Measurements from ENCODE around the gene TM7SF3.
"Not testable (repeated sequence)": the region's sequence is repeated elsewhere in the genome, so short reads cannot be mapped to it uniquely, and the experiment has no call there.

Gene TM7SF3

GRCh38 chr12:26961391-26961790, 52.8 kb downstream of the TM7SF3 start:
- H3K9ac ChIP-seq (ENCODE audit: low read depth in 1 of 2, low read length in 2 of 2); H3K27me3 ChIP-seq (ENCODE audit: control insufficient read depth in 1 of 2, insufficient read depth in 2 of 2, low read length in 2 of 2); H3K4me1 ChIP-seq (ENCODE audit: control insufficient read depth in 1 of 2, insufficient read depth in 2 of 2, low read length in 2 of 2); H3K27ac ChIP-seq (ENCODE audit: low read depth, low read length); H3K9me3 ChIP-seq (ENCODE audit: control insufficient read depth in 1 of 2, low read length in 2 of 2); H3K4me3 ChIP-seq (ENCODE audit: low read depth in 1 of 2, low read length in 2 of 2): not testable (repeated sequence)
- peaks cover 17 to 30% of the 10 kb centered on the region in 2 donors for H3K36me3 ChIP-seq (ENCODE audit: control insufficient read depth in 1 of 2, insufficient read depth in 2 of 2, low read length in 2 of 2)

DNA sequence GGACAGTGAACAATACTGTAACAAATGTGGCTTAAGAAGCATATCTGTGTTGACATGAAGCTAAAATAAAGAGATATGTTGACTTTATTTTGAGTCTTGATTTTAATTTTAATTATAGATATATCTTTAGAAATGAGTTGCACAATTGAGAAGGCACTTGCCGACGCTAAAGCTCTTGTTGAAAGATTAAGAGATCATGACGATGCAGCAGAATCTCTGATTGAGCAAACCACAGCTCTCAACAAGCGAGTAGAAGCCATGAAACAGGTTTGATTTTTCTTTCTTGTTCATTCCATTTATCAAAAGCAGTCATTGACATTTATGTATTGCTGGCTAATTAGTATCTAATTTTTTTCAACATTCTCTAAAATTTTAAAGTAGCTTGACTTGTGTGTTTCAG, 60.2 kb downstream of the TM7SF3 start:
- peaks cover 8 to 18% of the 10 kb centered on the region in 2 donors for H3K36me3 ChIP-seq (ENCODE audit: control insufficient read depth in 1 of 2, insufficient read depth in 2 of 2, low read length in 2 of 2)
- H3K4me3 ChIP-seq (ENCODE audit: low read depth in 1 of 2, low read length in 2 of 2): no peak overlapping the region
- no peaks in the 10 kb centered on the region for H3K27me3 ChIP-seq (ENCODE audit: control insufficient read depth in 1 of 2, insufficient read depth in 2 of 2, low read length in 2 of 2)
- no peaks in the 10 kb centered on the region for H3K9me3 ChIP-seq (ENCODE audit: control insufficient read depth in 1 of 2, low read length in 2 of 2)
- no peak overlapping the region for H3K27ac ChIP-seq (ENCODE audit: low read depth, low read length)
- no peak overlapping the region for H3K9ac ChIP-seq (ENCODE audit: low read depth in 1 of 2, low read length in 2 of 2)
- H3K4me1 ChIP-seq (ENCODE audit: control insufficient read depth in 1 of 2, insufficient read depth in 2 of 2, low read length in 2 of 2): no peaks in the 10 kb centered on the region

- Histone ChIP-seq H3K9me3 (ENCODE audit: control insufficient read depth in 1 of 2, low read length in 2 of 2) (no peaks in the 10 kb centered on the region), H3K27me3 (ENCODE audit: control insufficient read depth in 1 of 2, insufficient read depth in 2 of 2, low read length in 2 of 2) (no peaks in the 10 kb centered on the region), H3K4me1 (ENCODE audit: control insufficient read depth in 1 of 2, insufficient read depth in 2 of 2, low read length in 2 of 2) (no peaks in the 10 kb centered on the region), H3K27ac (ENCODE audit: low read depth, low read length) (no peak overlapping the region), H3K36me3 (ENCODE audit: control insufficient read depth in 1 of 2, insufficient read depth in 2 of 2, low read length in 2 of 2) (peaks cover 8 to 18% of the 10 kb centered on the region in 2 donors), H3K4me3 (ENCODE audit: low read depth in 1 of 2, low read length in 2 of 2) (no peak overlapping the region), H3K9ac (ENCODE audit: low read depth in 1 of 2, low read length in 2 of 2) (no peak overlapping the region)
These were observed 60.7 kb downstream of the TM7SF3 start for GRCh38 chr12:26953447-26953846.

DNA sequence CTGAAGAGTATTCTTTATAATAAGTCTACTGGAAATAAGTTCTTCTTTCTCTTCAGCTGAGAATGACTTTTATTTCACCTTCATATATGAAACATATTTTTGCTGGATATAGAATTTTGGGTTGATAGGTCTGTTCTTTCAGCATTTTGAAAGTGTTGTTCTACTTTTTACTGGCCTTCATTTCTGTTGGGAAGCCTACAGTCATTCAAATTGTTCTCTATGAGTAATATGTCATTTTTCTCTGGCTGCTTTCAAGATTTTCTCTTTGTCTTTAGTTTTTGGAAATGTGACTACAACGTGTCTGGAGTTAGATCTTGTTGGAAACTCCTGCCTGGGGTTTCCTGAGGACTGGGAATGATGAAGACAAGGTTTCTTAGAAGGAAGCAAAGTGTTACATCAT, 65.9 kb downstream of the TM7SF3 start:
- H3K4me1 ChIP-seq (ENCODE audit: control insufficient read depth in 1 of 2, insufficient read depth in 2 of 2, low read length in 2 of 2): no peaks in the 10 kb centered on the region
- H3K36me3 ChIP-seq (ENCODE audit: control insufficient read depth in 1 of 2, insufficient read depth in 2 of 2, low read length in 2 of 2): no peaks in the 10 kb centered on the region
- no peak overlapping the region for H3K27ac ChIP-seq (ENCODE audit: low read depth, low read length)
- H3K27me3 ChIP-seq (ENCODE audit: control insufficient read depth in 1 of 2, insufficient read depth in 2 of 2, low read length in 2 of 2): no peaks in the 10 kb centered on the region
- H3K9me3 ChIP-seq (ENCODE audit: control insufficient read depth in 1 of 2, low read length in 2 of 2): no peaks in the 10 kb centered on the region
- H3K9ac ChIP-seq (ENCODE audit: low read depth in 1 of 2, low read length in 2 of 2): no peak overlapping the region
- H3K4me3 ChIP-seq (ENCODE audit: low read depth in 1 of 2, low read length in 2 of 2): no peak overlapping the region

DNA sequence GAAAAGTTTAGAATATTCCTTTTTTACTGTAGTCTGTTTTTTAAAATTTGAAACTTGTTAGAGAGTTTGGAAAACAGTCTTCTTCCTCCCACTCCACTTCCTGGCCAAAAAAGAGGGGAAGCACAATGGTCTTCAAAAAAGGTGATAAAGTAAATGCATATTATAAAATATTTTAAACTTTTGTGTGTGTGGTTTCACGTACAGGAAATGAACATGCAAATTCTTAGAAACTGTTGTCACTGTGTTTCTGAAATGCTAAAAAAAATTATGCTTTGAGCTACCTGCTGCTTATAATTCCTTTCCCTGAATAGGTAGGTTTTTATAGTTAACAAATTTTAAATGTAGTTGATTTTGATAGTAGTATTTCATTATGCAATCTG, 73.0 kb downstream of the TM7SF3 start:
- H3K27ac ChIP-seq (ENCODE audit: low read depth, low read length): no peak overlapping the region

GRCh38 chr12:26940516-26941214, 73.5 kb downstream of the TM7SF3 start:
- H3K36me3 ChIP-seq (ENCODE audit: control insufficient read depth in 1 of 2, insufficient read depth in 2 of 2, low read length in 2 of 2): no peaks in the 10 kb centered on the region
- H3K27me3 ChIP-seq (ENCODE audit: control insufficient read depth in 1 of 2, insufficient read depth in 2 of 2, low read length in 2 of 2): no peaks in the 10 kb centered on the region
- peak overlapping the region in 1 of 2 donors; percentile 92 for H3K4me3 ChIP-seq (ENCODE audit: low read depth in 1 of 2, low read length in 2 of 2)
- H3K4me1 ChIP-seq (ENCODE audit: control insufficient read depth in 1 of 2, insufficient read depth in 2 of 2, low read length in 2 of 2): peaks cover 24 to 26% of the 10 kb centered on the region in 2 donors
- H3K9me3 ChIP-seq (ENCODE audit: control insufficient read depth in 1 of 2, low read length in 2 of 2): no peaks in the 10 kb centered on the region
- H3K27ac ChIP-seq (ENCODE audit: low read depth, low read length): no peak overlapping the region
- peak overlapping the region in 1 of 2 donors; percentile 97 for H3K9ac ChIP-seq (ENCODE audit: low read depth in 1 of 2, low read length in 2 of 2)

More for the DNA sequence above, 73.0 kb downstream of the TM7SF3 start:
- Histone ChIP-seq H3K36me3 (ENCODE audit: control insufficient read depth in 1 of 2, insufficient read depth in 2 of 2, low read length in 2 of 2) (no peaks in the 10 kb centered on the region), H3K9ac (ENCODE audit: low read depth in 1 of 2, low read length in 2 of 2) (peak overlapping the region in 1 of 2 donors; percentile 9), H3K27me3 (ENCODE audit: control insufficient read depth in 1 of 2, insufficient read depth in 2 of 2, low read length in 2 of 2) (no peaks in the 10 kb centered on the region), H3K4me3 (ENCODE audit: low read depth in 1 of 2, low read length in 2 of 2) (no peak overlapping the region), H3K4me1 (ENCODE audit: control insufficient read depth in 1 of 2, insufficient read depth in 2 of 2, low read length in 2 of 2) (peaks cover 20 to 21% of the 10 kb centered on the region in 2 donors), H3K9me3 (ENCODE audit: control insufficient read depth in 1 of 2, low read length in 2 of 2) (no peaks in the 10 kb centered on the region)

- Histone ChIP-seq H3K9ac (ENCODE audit: low read depth in 1 of 2, low read length in 2 of 2) (peak overlapping the region; percentile 97 to 100), H3K27ac (ENCODE audit: low read depth, low read length) (no peak overlapping the region), H3K4me3 (ENCODE audit: low read depth in 1 of 2, low read length in 2 of 2) (peak overlapping the region; percentile 92 to 97), H3K4me1 (ENCODE audit: control insufficient read depth in 1 of 2, insufficient read depth in 2 of 2, low read length in 2 of 2) (peaks cover 24 to 32% of the 10 kb centered on the region in 2 donors), H3K9me3 (ENCODE audit: control insufficient read depth in 1 of 2, low read length in 2 of 2) (no peaks in the 10 kb centered on the region), H3K36me3 (ENCODE audit: control insufficient read depth in 1 of 2, insufficient read depth in 2 of 2, low read length in 2 of 2) (no peaks in the 10 kb centered on the region), H3K27me3 (ENCODE audit: control insufficient read depth in 1 of 2, insufficient read depth in 2 of 2, low read length in 2 of 2) (no peaks in the 10 kb centered on the region)
These were observed 74.2 kb downstream of the TM7SF3 start for GRCh38 chr12:26939953-26940352.

DNA sequence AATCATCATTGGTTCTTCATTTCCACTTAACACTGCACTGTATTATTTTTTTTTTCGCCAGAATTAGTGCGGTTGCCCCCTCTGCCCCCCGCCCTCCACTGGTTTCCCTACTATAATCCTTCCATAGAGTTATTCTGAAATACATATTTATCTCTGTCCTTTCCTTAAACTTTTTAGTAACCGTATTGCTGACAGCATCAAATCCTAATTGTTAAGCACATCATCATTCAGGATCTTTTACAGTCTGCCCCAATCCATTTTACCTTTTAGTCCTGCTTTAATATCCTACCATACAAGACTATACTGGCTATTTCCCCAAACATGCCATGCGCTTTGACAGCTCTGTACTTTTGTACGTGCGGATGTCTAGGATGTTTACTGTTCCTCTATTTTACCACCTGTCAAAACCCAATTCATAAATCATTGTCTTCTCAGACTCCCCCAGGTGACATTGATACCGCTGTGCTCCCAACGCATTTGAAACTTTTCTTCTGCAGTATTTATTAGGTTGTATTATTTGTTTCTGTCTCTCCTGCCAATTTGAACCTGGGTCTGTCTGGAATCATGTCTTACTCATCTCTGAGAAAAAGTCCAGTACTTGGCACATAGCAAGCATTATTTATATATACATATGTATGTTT, 74.9 kb downstream of the TM7SF3 start:
- Histone ChIP-seq H3K27ac (ENCODE audit: low read depth, low read length) (no peak overlapping the region), H3K9ac (ENCODE audit: low read depth in 1 of 2, low read length in 2 of 2) (peak overlapping the region; percentile 97 to 100), H3K4me3 (ENCODE audit: low read depth in 1 of 2, low read length in 2 of 2) (peak overlapping the region; percentile 92 to 97), H3K36me3 (ENCODE audit: control insufficient read depth in 1 of 2, insufficient read depth in 2 of 2, low read length in 2 of 2) (no peaks in the 10 kb centered on the region), H3K9me3 (ENCODE audit: control insufficient read depth in 1 of 2, low read length in 2 of 2) (no peaks in the 10 kb centered on the region), H3K27me3 (ENCODE audit: control insufficient read depth in 1 of 2, insufficient read depth in 2 of 2, low read length in 2 of 2) (no peaks in the 10 kb centered on the region), H3K4me1 (ENCODE audit: control insufficient read depth in 1 of 2, insufficient read depth in 2 of 2, low read length in 2 of 2) (peaks cover 24 to 32% of the 10 kb centered on the region in 2 donors)

- H3K36me3 ChIP-seq (ENCODE audit: control insufficient read depth in 1 of 2, insufficient read depth in 2 of 2, low read length in 2 of 2): no peaks in the 10 kb centered on the region
These were observed 75.5 kb downstream of the TM7SF3 start for GRCh38 chr12:26938701-26939062.

GRCh38 chr12:26937863-26938700, 76.1 kb downstream of the TM7SF3 start, which contains the start of the genes FGFR1OP2 and INTS13:
Gene FGFR1OP2, plus strand, starts transcription at chr12:26938470. Its CDS starts 15,689 bp downstream, at chr12:26954159.
Gene INTS13, minus strand, starts transcription at chr12:26937981. Its CDS starts 1,178 bp downstream, at chr12:26936803.
- Histone ChIP-seq H3K4me1 (ENCODE audit: control insufficient read depth in 1 of 2, insufficient read depth in 2 of 2, low read length in 2 of 2) (peaks cover 24 to 32% of the 10 kb centered on the region in 2 donors), H3K36me3 (ENCODE audit: control insufficient read depth in 1 of 2, insufficient read depth in 2 of 2, low read length in 2 of 2) (no peaks in the 10 kb centered on the region), H3K27ac (ENCODE audit: low read depth, low read length) (peak within 1 kb of the TSS; percentile 89)

More at GRCh38 chr12:26938701-26939062, 75.5 kb downstream of the TM7SF3 start:
- Histone ChIP-seq H3K9ac (ENCODE audit: low read depth in 1 of 2, low read length in 2 of 2) (peak overlapping the region; percentile 97 to 100), H3K27ac (ENCODE audit: low read depth, low read length) (peak overlapping the region; percentile 89), H3K4me3 (ENCODE audit: low read depth in 1 of 2, low read length in 2 of 2) (peak overlapping the region; percentile 92 to 97), H3K9me3 (ENCODE audit: control insufficient read depth in 1 of 2, low read length in 2 of 2) (no peaks in the 10 kb centered on the region), H3K27me3 (ENCODE audit: control insufficient read depth in 1 of 2, insufficient read depth in 2 of 2, low read length in 2 of 2) (no peaks in the 10 kb centered on the region), H3K4me1 (ENCODE audit: control insufficient read depth in 1 of 2, insufficient read depth in 2 of 2, low read length in 2 of 2) (peaks cover 24 to 32% of the 10 kb centered on the region in 2 donors)

More at GRCh38 chr12:26937863-26938700, 76.1 kb downstream of the TM7SF3 start, which contains the start of the genes FGFR1OP2 and INTS13:
- Histone ChIP-seq H3K4me3 (ENCODE audit: low read depth in 1 of 2, low read length in 2 of 2) (peak within 1 kb of the TSS; percentile 92 to 97), H3K9ac (ENCODE audit: low read depth in 1 of 2, low read length in 2 of 2) (peak within 1 kb of the TSS; percentile 97 to 100), H3K9me3 (ENCODE audit: control insufficient read depth in 1 of 2, low read length in 2 of 2) (no peaks in the 10 kb centered on the region), H3K27me3 (ENCODE audit: control insufficient read depth in 1 of 2, insufficient read depth in 2 of 2, low read length in 2 of 2) (no peaks in the 10 kb centered on the region)

Measured in duodenal mucosa (tissue), 2 donors.